ENCODE measurements around the gene DDR2.

GRCh38 chr1:162617513-162617912 lies 14.8 kb upstream of the DDR2 start:
- TF ChIP-seq POLR2AphosphoS5 (IDR thresholded peaks at IDR 0.05): no peak
- TF ChIP-seq CTCF (IDR thresholded peaks at IDR 0.05): no peak
